Hepatic stellate cell (primary cell): ENCODE results near the gene SHC2.
"Not testable (repeated sequence)": the region's sequence is repeated elsewhere in the genome, so short reads cannot be mapped to it uniquely, and the experiment has no call there.

ENCODE experiments used
- DNase-seq: peaks from one replicate; pipeline ENCODE4 v3.0.0; 2011; ENCODE audit warnings: low spot score

SHC2 gene

GRCh38 chr19:406971-407510, 53.8 kb downstream of the SHC2 start:
- DNase-seq: no peak

GRCh38 chr19:406135-406781, 54.6 kb downstream of the SHC2 start:
- no peak for DNase-seq

- no peak for DNase-seq
These were observed 55.5 kb downstream of the SHC2 start for GRCh38 chr19:405121-405965.

DNA sequence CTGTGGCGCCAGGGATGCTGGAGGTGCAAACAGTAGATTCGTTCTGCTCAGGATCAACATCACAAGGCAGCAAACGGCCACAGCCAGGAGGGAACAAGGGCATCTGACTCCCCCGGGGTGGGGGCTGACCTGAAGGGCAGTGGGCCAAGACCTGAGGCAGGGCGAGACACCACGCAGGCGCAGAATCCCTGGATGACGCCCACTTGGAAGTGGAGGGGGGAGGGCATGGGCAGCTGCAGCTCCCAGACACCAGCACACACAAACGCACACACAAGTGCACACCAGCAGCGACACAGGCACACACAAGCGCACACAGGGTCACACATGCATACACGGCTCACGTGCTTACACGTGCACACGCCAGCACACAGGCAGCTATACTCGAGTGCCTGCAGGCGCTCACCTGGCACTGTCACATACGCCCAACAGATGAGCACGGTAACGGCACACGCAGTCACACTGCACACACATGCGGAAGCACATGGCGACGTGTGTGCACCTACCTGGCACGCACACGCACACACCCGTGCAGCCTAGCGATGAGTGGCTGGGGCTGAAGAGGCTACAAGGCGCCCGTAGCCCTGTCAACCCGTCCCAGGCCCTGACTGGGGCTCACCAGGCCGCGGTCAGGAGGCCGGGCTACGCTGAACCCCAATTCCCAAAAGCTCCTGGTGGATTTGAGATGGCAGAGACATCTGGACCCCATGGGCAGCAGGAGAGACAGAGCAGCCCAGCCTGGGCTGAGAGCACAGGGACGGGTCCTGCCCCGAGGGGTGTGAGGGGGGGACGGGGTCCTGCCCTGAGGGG, 57.4 kb downstream of the SHC2 start:
- DNase-seq: no peak

GRCh38 chr19:402786-403185, 58.0 kb downstream of the SHC2 start:
- DNase-seq: no peak

- no peak for DNase-seq
These were observed 58.8 kb downstream of the SHC2 start for GRCh38 chr19:401866-402511.

- no peak for DNase-seq
These were observed 59.6 kb downstream of the SHC2 start for GRCh38 chr19:400976-401865.

DNA sequence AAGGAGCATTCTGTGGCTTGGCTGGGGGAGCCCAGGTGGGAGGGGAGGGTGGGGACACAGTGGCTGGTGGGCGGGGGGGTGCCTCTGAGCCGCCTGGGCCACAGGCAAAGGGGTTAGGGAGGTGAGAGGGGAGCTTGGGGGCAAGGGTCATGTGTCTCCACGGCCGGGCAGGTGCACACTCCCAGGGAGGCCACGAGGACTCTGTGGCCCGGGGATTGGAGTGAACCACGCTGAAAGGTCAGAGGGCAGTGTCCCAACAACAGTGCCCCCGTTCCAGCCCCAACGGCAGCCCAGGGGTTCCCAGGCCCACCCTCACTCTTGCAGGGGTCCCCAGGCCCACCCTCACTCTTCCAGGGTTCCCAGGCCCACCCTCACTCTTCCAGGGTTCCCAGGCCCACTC, 61.5 kb downstream of the SHC2 start:
- no peak for DNase-seq

DNA sequence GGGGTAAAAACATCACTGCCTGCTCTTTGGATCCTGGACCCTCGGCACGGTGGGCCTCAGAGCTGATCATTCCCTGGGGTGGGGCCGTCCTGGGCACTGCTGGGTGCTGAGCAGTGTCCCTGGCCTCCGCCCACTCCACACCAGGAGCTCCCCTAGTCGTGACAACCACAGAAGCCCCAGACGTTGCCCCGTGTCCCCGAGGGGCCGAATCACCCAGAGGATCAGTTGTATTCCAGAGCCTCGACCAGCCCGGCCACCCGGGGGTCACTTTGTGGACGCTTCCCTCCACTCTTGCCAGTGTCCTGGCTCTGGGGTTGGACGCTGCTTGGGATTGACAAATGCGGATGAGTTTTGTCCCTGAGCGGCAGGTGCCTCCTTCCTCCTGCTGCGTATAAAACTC, 62.1 kb downstream of the SHC2 start:
- DNase-seq: no peak

DNA sequence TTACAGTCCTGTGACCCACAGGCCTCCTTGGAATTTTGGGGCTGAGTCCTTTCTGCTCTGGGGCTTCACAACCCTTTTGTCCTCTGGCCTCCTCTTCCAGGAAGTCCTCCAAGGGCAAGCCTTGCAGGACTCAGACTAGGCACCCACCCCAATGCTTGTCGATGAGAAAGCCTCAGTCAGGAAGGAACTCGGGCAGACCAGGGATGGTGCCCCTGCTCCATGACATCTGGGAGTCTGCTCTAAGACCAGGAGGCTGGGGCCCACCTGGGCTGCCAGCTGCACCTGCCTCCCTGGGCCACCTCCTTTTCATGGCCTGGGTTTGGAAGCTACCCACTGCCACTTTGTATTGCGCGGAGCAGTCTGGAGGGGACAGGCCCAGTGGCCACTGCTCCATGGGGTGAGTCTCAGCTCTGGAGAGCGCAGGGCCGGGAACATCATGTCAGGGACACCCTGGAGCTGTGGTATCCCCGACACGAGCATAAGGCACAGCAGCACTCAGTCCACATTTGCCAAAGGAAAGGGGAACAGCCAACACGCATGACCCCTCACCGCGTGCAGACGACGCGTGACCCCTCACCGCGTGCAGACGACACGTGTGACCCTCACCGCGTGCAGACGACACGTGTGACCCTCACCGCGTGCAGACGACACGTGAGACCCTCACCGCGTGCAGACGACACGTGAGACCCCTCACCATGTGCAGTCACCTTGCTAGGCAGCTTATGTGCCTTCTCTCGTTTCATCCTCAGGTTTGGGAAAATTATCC, 62.7 kb downstream of the SHC2 start:
- no peak for DNase-seq

DNA sequence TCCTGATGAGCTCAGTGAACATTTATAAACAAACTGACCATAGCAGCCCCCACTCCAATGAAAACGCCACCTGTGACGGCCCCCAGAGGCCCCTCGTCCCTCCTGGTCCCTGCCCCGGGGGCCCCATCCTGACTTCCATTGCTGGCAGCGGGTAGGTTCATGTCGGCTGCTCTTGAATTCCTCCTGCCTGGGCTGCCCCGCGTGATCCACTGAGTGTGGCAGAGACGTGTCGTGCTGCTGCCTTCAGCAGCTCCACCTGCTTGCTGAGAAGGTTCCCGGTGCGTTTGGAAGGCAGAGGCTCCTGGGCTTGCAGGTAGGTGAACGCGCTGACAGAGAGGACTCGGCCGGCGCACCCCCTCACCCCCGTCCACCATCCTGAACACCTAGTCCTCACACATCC, 63.5 kb downstream of the SHC2 start:
- no peak for DNase-seq

GRCh38 chr19:395467-395866, 65.4 kb downstream of the SHC2 start:
- no peak for DNase-seq

- DNase-seq: not testable (repeated sequence)
These were observed 66.0 kb downstream of the SHC2 start for GRCh38 chr19:394857-395256.

DNA sequence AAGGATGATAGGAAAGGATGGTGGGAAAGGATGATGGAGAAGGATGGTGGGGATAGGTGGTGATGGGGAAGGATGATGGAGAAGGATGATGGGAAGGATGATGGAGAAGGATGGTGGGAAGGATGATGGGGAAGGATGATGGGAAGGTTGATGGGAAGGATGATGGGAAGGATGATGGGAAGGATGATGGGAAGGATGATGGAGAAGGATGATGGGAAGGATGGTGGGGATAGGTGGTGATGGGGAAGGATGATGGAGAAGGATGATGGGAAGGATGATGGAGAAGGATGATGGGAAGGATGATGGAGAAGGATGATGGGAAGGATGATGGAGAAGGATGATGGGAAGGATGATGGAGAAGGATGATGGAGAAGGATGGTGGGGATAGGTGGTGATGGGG, 67.3 kb downstream of the SHC2 start:
- not testable (repeated sequence) for DNase-seq

- DNase-seq: no peak
These were observed 68.4 kb downstream of the SHC2 start for GRCh38 chr19:392375-392970.

- no peak for DNase-seq
These were observed 69.0 kb downstream of the SHC2 start for GRCh38 chr19:391726-392374.

DNA sequence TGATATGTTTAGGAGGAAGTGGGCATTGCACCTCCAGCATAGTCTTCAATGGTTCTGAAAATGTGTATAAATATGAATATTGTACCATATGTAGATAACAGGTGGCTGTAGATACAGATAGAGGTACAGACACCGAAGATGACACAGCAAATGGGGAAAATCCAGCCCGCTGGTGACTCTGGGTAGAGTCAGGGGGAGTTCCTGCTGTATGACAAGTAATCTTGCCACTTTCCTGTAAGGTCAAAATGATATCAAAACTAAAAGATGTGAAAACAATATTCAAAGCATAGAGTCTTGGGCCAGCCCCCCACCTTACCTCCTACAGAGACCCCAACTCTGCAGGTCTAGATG, 69.7 kb downstream of the SHC2 start:
- no peak for DNase-seq

GRCh38 chr19:390386-391206, 70.2 kb downstream of the SHC2 start:
- no peak for DNase-seq

DNA sequence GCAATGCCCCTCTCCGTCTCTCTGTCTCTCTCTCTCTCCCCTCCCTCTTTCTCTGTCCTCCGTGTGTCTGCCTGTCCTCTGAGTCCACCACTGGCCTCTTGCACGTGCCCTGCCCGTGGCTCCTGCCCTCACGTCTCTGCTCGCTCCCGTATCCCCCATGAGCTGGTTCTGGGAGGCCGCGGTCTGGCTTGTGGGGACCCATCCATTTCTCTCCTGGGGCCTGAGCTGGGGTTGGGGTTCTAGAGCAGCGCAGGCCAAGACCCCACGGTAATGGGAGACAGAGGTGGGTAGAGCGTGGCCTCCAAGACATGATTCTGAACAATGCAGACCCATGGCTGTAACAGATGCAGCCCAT, 70.9 kb downstream of the SHC2 start:
- no peak for DNase-seq
